HUES6 (cell line): ENCODE results near the gene KIF26A.
A peak's percentile ranks its signal among the peaks of the same experiment; 100 is the strongest.

ENCODE experiments used
- H3K27ac ChIP-seq: 2 replicates; pipeline ENCODE4 v1.7.0; 2013; ENCODE audit warnings: low read depth, mild to moderate bottlenecking, low read length, inconsistent platforms
- H3K27me3 ChIP-seq: 2 replicates; pipeline ENCODE4 v1.6.1; 2013; ENCODE audit warnings: low read length; ENCODE audit not compliant: control insufficient read depth, insufficient read depth
- H3K36me3 ChIP-seq: 2 replicates; pipeline ENCODE4 v1.6.1; 2013; ENCODE audit warnings: low read length; ENCODE audit not compliant: control insufficient read depth, insufficient read depth
- H3K4me1 ChIP-seq: 2 replicates; pipeline ENCODE4 v1.6.1; 2013; ENCODE audit warnings: low read length; ENCODE audit not compliant: control insufficient read depth, insufficient read depth
- H3K4me3 ChIP-seq: 2 replicates; pipeline ENCODE4 v1.5.1; 2013; ENCODE audit warnings: low read depth, low read length
- H3K9ac ChIP-seq: one replicate; pipeline ENCODE4 v1.6.1; 2013; ENCODE audit warnings: mild to moderate bottlenecking, low read length
- H3K9me3 ChIP-seq: 2 replicates; pipeline ENCODE4 v1.6.1; 2013; ENCODE audit warnings: low read depth, low read length; ENCODE audit not compliant: control insufficient read depth, insufficient read depth

KIF26A gene

GRCh38 chr14:104157016-104157928 lies 18.9 kb downstream of the KIF26A start:
- no peaks in the 10 kb centered on the region for H3K9me3 ChIP-seq
- H3K27ac ChIP-seq = no peak overlapping the region
- no peak overlapping the region for H3K9ac ChIP-seq
- no peaks in the 10 kb centered on the region for H3K27me3 ChIP-seq
- H3K36me3 ChIP-seq = peaks cover 22% of the 10 kb centered on the region
- no peak overlapping the region for H3K4me3 ChIP-seq
- H3K4me1 ChIP-seq = peaks cover 3% of the 10 kb centered on the region; the same call in 1 of the 2 replicates

- Histone ChIP-seq H3K27me3 (no peaks in the 10 kb centered on the region), H3K36me3 (peaks cover 13% of the 10 kb centered on the region), H3K4me1 (peaks cover 3% of the 10 kb centered on the region; the same call in 1 of the 2 replicates), H3K27ac (no peak overlapping the region), H3K4me3 (no peak overlapping the region), H3K9ac (no peak overlapping the region), H3K9me3 (no peaks in the 10 kb centered on the region)
These were observed 20.7 kb downstream of the KIF26A start for GRCh38 chr14:104158827-104159798.

- H3K4me1 ChIP-seq = peaks cover 3% of the 10 kb centered on the region; the same call in 1 of the 2 replicates
- no peak overlapping the region for H3K27ac ChIP-seq
- H3K9me3 ChIP-seq = no peaks in the 10 kb centered on the region
- no peak overlapping the region for H3K9ac ChIP-seq
- no peaks in the 10 kb centered on the region for H3K27me3 ChIP-seq
- H3K4me3 ChIP-seq = no peak overlapping the region
- peaks cover 12% of the 10 kb centered on the region for H3K36me3 ChIP-seq
These were observed 21.6 kb downstream of the KIF26A start for GRCh38 chr14:104159990-104160389.

- Histone ChIP-seq H3K9me3 (no peaks in the 10 kb centered on the region), H3K9ac (no peak overlapping the region), H3K4me1 (peaks cover 3% of the 10 kb centered on the region; the same call in 1 of the 2 replicates), H3K27me3 (no peaks in the 10 kb centered on the region), H3K27ac (no peak overlapping the region), H3K36me3 (peaks cover 12% of the 10 kb centered on the region), H3K4me3 (no peak overlapping the region)
These were observed 23.4 kb downstream of the KIF26A start for GRCh38 chr14:104161602-104162367.

- Histone ChIP-seq H3K27me3 (no peaks in the 10 kb centered on the region), H3K27ac (no peak overlapping the region), H3K4me1 (peaks cover under 1% of the 10 kb centered on the region; the same call in 1 of the 2 replicates), H3K36me3 (peaks cover 18% of the 10 kb centered on the region), H3K9me3 (no peaks in the 10 kb centered on the region), H3K9ac (no peak overlapping the region), H3K4me3 (no peak overlapping the region)
These were observed 24.1 kb downstream of the KIF26A start for GRCh38 chr14:104162495-104162894.

GRCh38 chr14:104163541-104163940 lies 25.2 kb downstream of the KIF26A start:
- no peak overlapping the region for H3K27ac ChIP-seq

GRCh38 chr14:104164041-104164440 lies 25.7 kb downstream of the KIF26A start:
- H3K9me3 ChIP-seq = no peaks in the 10 kb centered on the region

More at GRCh38 chr14:104163541-104163940, 25.2 kb downstream of the KIF26A start:
- Histone ChIP-seq H3K9me3 (no peaks in the 10 kb centered on the region), H3K36me3 (peaks cover 11% of the 10 kb centered on the region; the same call in 1 of the 2 replicates), H3K27me3 (no peaks in the 10 kb centered on the region), H3K4me1 (no peaks in the 10 kb centered on the region; the same call in 1 of the 2 replicates), H3K4me3 (no peak overlapping the region), H3K9ac (peak overlapping the region; percentile 45)

GRCh38 chr14:104164512-104164911 lies 26.1 kb downstream of the KIF26A start:
- no peaks in the 10 kb centered on the region for H3K9me3 ChIP-seq
- H3K9ac ChIP-seq = no peak overlapping the region
- no peaks in the 10 kb centered on the region for H3K27me3 ChIP-seq
- no peak overlapping the region for H3K27ac ChIP-seq
- H3K4me1 ChIP-seq = peaks cover 8% of the 10 kb centered on the region
- no peak overlapping the region for H3K4me3 ChIP-seq
- H3K36me3 ChIP-seq = 0 out of 2 replicates have a peak, but pooled peaks cover 6% of the 10 kb centered on the region

More at GRCh38 chr14:104164041-104164440, 25.7 kb downstream of the KIF26A start:
- Histone ChIP-seq H3K36me3 (0 out of 2 replicates have a peak, but pooled peaks cover 6% of the 10 kb centered on the region), H3K27me3 (no peaks in the 10 kb centered on the region), H3K4me3 (no peak overlapping the region), H3K27ac (no peak overlapping the region), H3K9ac (no peak overlapping the region), H3K4me1 (peaks cover 4% of the 10 kb centered on the region)

- Histone ChIP-seq H3K27me3 (no peaks in the 10 kb centered on the region), H3K36me3 (0 out of 2 replicates have a peak, but pooled peaks cover 6% of the 10 kb centered on the region), H3K4me3 (no peak overlapping the region), H3K9me3 (no peaks in the 10 kb centered on the region), H3K4me1 (peaks cover 29% of the 10 kb centered on the region), H3K27ac (no peak overlapping the region), H3K9ac (no peak overlapping the region)
These were observed 28.3 kb downstream of the KIF26A start for GRCh38 chr14:104166698-104167097.

- Histone ChIP-seq H3K9ac (no peak overlapping the region), H3K9me3 (no peaks in the 10 kb centered on the region), H3K27me3 (no peaks in the 10 kb centered on the region), H3K36me3 (peaks cover 21% of the 10 kb centered on the region), H3K4me1 (peaks cover 36% of the 10 kb centered on the region), H3K4me3 (no peak overlapping the region), H3K27ac (no peak overlapping the region)
These were observed 30.2 kb downstream of the KIF26A start for GRCh38 chr14:104168603-104169002.
